ENCODE results near the gene SORBS1.

- no peak for TF ChIP-seq CTCF (conservative IDR thresholded peaks at IDR 0.05; ENCODE audit: low read length)
- no peak for TF ChIP-seq EZH2phosphoT487 (IDR thresholded peaks at IDR 0.05; ENCODE audit: borderline replicate concordance, low read depth, low read length)
These were observed 281.9 kb downstream of the SORBS1 start for GRCh38 chr10:95279042-95279820.
